Measurements from ENCODE around the gene CDC26. TPM values are rescaled to one million over a fixed set of nuclear protein-coding genes. Genes with fewer than 3 reads are reported as not detected.

Gene CDC26
- total RNA-seq, 1 experiment from 2014 or later, result 25.4 TPM

DNA sequence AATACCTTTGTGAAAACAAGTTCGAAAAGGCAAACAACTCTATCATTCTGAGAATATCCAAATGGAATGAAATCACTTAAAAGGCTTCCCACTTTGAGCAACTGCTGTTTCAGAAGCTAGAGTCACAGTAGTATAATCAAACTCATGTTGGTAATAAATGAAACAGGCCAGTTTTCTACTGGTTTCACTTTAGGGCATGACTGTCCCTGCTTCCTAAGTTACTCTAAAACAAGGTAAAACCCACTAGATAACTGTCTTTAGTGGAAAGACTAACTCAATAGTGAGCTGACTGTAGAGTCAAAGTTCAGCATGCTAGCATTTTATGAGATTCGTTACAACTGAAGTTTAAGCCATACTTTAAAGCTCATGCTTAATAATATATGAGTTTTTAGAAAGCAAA is 6.0 kb downstream of the CDC26 start:
- Histone ChIP-seq H3K9me3 (ENCODE audit: low read depth, low read length, poor library complexity, severe bottlenecking) (no peaks in the 10 kb centered on the region), H3K27me3 (replicated peaks; ENCODE audit: insufficient read depth, low read depth, low read length, poor library complexity) (no peaks in the 10 kb centered on the region), H3K27ac (ENCODE audit: low read depth, low read length, poor library complexity, severe bottlenecking) (no peak overlapping the region), H3K4me3 (ENCODE audit: low read depth, low read length, poor library complexity, severe bottlenecking) (no peak overlapping the region), H3K36me3 (ENCODE audit: insufficient read depth, low read length, poor library complexity, severe bottlenecking) (peaks cover 46% of the 10 kb centered on the region), H3K4me1 (ENCODE audit: insufficient read depth, low read length, poor library complexity, severe bottlenecking) (peaks cover 5% of the 10 kb centered on the region)
- no peak for DNase-seq (ENCODE audit: low spot score)
- POLR2A ChIA-PET (ENCODE audit: low non-redundant PET), result interaction anchor here (0.6 kb wide), 1 partner anchor 687 kb away, joined by 12 read pairs; no protein-coding TSS in a partner anchor
- TF ChIP-seq EZH2 (IDR thresholded peaks at IDR 0.05; ENCODE audit: borderline replicate concordance, low read depth, low read length, poor library complexity, severe bottlenecking), result no peak
- TF ChIP-seq, protein P1, sequence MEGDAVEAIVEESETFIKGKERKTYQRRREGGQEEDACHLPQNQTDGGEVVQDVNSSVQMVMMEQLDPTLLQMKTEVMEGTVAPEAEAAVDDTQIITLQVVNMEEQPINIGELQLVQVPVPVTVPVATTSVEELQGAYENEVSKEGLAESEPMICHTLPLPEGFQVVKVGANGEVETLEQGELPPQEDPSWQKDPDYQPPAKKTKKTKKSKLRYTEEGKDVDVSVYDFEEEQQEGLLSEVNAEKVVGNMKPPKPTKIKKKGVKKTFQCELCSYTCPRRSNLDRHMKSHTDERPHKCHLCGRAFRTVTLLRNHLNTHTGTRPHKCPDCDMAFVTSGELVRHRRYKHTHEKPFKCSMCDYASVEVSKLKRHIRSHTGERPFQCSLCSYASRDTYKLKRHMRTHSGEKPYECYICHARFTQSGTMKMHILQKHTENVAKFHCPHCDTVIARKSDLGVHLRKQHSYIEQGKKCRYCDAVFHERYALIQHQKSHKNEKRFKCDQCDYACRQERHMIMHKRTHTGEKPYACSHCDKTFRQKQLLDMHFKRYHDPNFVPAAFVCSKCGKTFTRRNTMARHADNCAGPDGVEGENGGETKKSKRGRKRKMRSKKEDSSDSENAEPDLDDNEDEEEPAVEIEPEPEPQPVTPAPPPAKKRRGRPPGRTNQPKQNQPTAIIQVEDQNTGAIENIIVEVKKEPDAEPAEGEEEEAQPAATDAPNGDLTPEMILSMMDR (conservative IDR thresholded peaks at IDR 0.05; ENCODE audit: low read depth, low read length), result no peak
- intact Hi-C loops (cut with micrococcal nuclease; ENCODE audit: unreplicated experiment), result no loop called here
- CTCF ChIA-PET, result no interaction called here
- no TSS peak for BruUV-seq (replicated peaks)

DNA sequence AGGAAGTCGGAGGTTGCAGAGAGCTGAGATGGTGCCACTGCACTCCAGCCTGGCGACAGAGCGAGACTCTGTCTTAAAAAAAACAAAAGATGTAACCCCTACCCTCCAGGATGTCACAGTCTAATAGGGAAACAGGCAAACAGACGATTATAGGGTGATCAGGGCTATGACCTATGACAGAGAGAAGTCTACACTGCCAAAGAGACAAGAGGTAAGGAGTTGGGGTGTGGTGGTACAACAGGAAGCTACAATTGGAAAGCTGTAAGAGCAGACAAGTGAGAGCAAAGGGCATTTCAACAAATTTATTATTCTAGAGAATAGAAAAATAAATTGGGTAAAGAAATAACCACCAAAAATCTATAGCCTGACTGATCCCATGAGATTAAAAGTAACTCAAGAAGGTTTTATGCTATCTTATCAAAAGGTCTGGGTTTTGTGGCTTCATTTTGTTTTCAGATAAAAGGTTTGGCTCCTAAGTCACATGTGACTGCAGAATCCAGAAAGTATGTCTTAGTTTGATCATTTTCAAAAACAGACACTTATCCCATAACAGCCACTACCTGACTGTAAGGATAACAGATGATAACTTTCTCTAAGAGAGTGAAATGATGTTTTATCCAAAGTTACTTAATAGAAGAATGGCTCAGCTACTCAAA is 7.3 kb downstream of the CDC26 start:
- no peak overlapping the region for H3K4me3 ChIP-seq (ENCODE audit: low read depth, low read length, poor library complexity, severe bottlenecking)
- no peaks in the 10 kb centered on the region for H3K9me3 ChIP-seq (ENCODE audit: low read depth, low read length, poor library complexity, severe bottlenecking)
- no peaks in the 10 kb centered on the region for H3K27me3 ChIP-seq (replicated peaks; ENCODE audit: insufficient read depth, low read depth, low read length, poor library complexity)
- intact Hi-C loops (cut with micrococcal nuclease; ENCODE audit: unreplicated experiment), result no loop called here
- peaks cover 43% of the 10 kb centered on the region for H3K36me3 ChIP-seq (ENCODE audit: insufficient read depth, low read length, poor library complexity, severe bottlenecking)
- ChIA-PET POLR2A (ENCODE audit: low non-redundant PET) (no interaction called here), CTCF (no interaction called here)
- H3K27ac ChIP-seq (ENCODE audit: low read depth, low read length, poor library complexity, severe bottlenecking), result no peak overlapping the region
- H3K4me1 ChIP-seq (ENCODE audit: insufficient read depth, low read length, poor library complexity, severe bottlenecking), result no peaks in the 10 kb centered on the region
- TF ChIP-seq, protein P1 (conservative IDR thresholded peaks at IDR 0.05; ENCODE audit: low read depth, low read length), result no peak
- no peak for TF ChIP-seq EZH2 (IDR thresholded peaks at IDR 0.05; ENCODE audit: borderline replicate concordance, low read depth, low read length, poor library complexity, severe bottlenecking)
- no TSS peak for BruUV-seq (replicated peaks)
- DNase-seq (ENCODE audit: low spot score), result no peak

- POLR2A ChIA-PET (ENCODE audit: low non-redundant PET), result no interaction called here
- H3K27ac ChIP-seq (ENCODE audit: low read depth, low read length, poor library complexity, severe bottlenecking), result no peak overlapping the region
- H3K27me3 ChIP-seq (replicated peaks; ENCODE audit: insufficient read depth, low read depth, low read length, poor library complexity), result no peaks in the 10 kb centered on the region
- no peaks in the 10 kb centered on the region for H3K9me3 ChIP-seq (ENCODE audit: low read depth, low read length, poor library complexity, severe bottlenecking)
- H3K4me3 ChIP-seq (ENCODE audit: low read depth, low read length, poor library complexity, severe bottlenecking), result no peak overlapping the region
- peak; percentile 4 for DNase-seq (ENCODE audit: low spot score)
- TF ChIP-seq, protein P1 (conservative IDR thresholded peaks at IDR 0.05; ENCODE audit: low read depth, low read length), result no peak
- no peak for TF ChIP-seq EZH2 (IDR thresholded peaks at IDR 0.05; ENCODE audit: borderline replicate concordance, low read depth, low read length, poor library complexity, severe bottlenecking)
- H3K36me3 ChIP-seq (ENCODE audit: insufficient read depth, low read length, poor library complexity, severe bottlenecking), result peaks cover 27% of the 10 kb centered on the region
- intact Hi-C loops (cut with micrococcal nuclease; ENCODE audit: unreplicated experiment), result no loop called here
- CTCF ChIA-PET, result no interaction called here
- no peaks in the 10 kb centered on the region for H3K4me1 ChIP-seq (ENCODE audit: insufficient read depth, low read length, poor library complexity, severe bottlenecking)
- no TSS peak for BruUV-seq (replicated peaks)
These were observed 9.2 kb downstream of the CDC26 start for GRCh38 chr9:113266174-113266573.

Data from A673 (cell line).